T follicular helper cell (primary cell): Measurements from ENCODE around the gene LTK.
"Not testable (repeated sequence)": the region's sequence is repeated elsewhere in the genome, so short reads cannot be mapped to it uniquely, and the experiment has no call there.

Experiments used
- DNase-seq: peaks from one replicate; pipeline ENCODE4 v3.0.0-alpha.2; 2020; ENCODE audit warnings: low read depth

Gene LTK

GRCh38 chr15:41474941-41475340 lies 38.7 kb downstream of the LTK start:
- DNase-seq: no peak

GRCh38 chr15:41474436-41474835 lies 39.2 kb downstream of the LTK start:
- no peak for DNase-seq

DNA sequence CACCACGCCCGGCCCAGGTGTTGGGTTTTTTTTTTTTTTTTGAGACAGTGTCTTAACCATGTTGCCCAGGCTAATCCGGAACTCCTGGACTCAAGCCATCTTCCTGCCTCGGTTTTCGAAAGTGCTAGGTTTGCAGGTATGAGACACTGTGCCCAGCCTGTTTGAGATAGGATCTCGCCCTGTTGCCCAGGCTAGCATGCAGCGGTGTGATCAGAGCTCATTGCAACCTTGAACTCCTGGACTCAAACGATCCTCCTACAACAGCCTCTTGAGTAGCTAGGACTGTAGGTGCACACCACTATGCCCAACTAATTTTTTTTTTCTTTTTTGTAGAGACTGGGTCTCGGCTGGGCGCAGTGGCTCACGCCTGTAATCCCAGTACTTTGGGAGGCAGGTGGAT lies 40.2 kb downstream of the LTK start:
- DNase-seq: no peak

GRCh38 chr15:41469644-41470043 lies 44.0 kb downstream of the LTK start:
- DNase-seq: not testable (repeated sequence)

DNA sequence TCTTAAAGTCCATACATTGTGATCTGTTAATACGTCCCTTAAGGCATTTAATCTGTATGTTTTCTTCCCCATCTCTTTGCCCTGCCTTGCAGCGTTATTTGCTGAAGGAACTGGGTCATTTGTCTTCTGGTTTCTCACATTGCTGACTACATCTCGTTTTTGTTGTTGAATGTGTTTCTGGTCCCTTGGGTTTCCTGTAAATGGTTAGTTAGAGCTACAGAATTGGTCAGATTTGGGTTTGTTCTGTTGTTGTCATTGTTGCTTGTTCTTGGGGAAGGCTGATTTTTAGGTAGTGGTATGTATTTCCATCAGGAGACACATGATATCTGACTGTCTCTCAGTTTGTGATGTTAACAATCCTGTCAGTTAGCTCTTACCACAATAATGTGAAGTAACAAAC lies 46.9 kb downstream of the LTK start:
- DNase-seq: no peak

GRCh38 chr15:41465822-41466421 lies 47.7 kb downstream of the LTK start:
- DNase-seq: no peak

GRCh38 chr15:41464889-41465580 lies 48.6 kb downstream of the LTK start:
- DNase-seq: no peak

- DNase-seq: no peak
These were observed 51.4 kb downstream of the LTK start for GRCh38 chr15:41462084-41462795.
